ENCODE measurements around the gene GAPDHS.

Gene GAPDHS

GRCh38 chr19:35540356-35540927 lies 7.2 kb downstream of the GAPDHS start:
- no peak overlapping the region for H3K27ac ChIP-seq
- no peak for TF ChIP-seq ZFX (IDR thresholded peaks at IDR 0.05)
- no peak for TF ChIP-seq CTCF (conservative IDR thresholded peaks at IDR 0.05)

GRCh38 chr19:35542209-35542608 lies 9.0 kb downstream of the GAPDHS start:
- TF ChIP-seq ZFX (IDR thresholded peaks at IDR 0.05) (no peak), CTCF (conservative IDR thresholded peaks at IDR 0.05) (no peak)
- H3K27ac ChIP-seq, result no peak overlapping the region

- H3K27ac ChIP-seq, result no peak overlapping the region
- TF ChIP-seq CTCF (conservative IDR thresholded peaks at IDR 0.05) (no peak), ZFX (IDR thresholded peaks at IDR 0.05) (no peak)
These were observed 10.2 kb downstream of the GAPDHS start for GRCh38 chr19:35543280-35544109.

- peak overlapping the region; percentile 87 for H3K27ac ChIP-seq
- TF ChIP-seq CTCF (conservative IDR thresholded peaks at IDR 0.05) (no peak), ZFX (IDR thresholded peaks at IDR 0.05) (no peak)
These were observed 11.0 kb downstream of the GAPDHS start for GRCh38 chr19:35544110-35544802.

- H3K27ac ChIP-seq, result peak within 1 kb of the TSS; percentile 87
- TF ChIP-seq CTCF (conservative IDR thresholded peaks at IDR 0.05), result no peak
- TF ChIP-seq ZFX (IDR thresholded peaks at IDR 0.05), result peak; percentile 94
These were observed 12.0 kb downstream of the GAPDHS start, which contains the start of gene TMEM147 for GRCh38 chr19:35545001-35545854. Gene TMEM147, plus strand, starts transcription at chr19:35545626. Its CDS starts 114 bp downstream, at chr19:35545740.

GRCh38 chr19:35545855-35546381 lies 12.7 kb downstream of the GAPDHS start:
- H3K27ac ChIP-seq, result peak overlapping the region; percentile 87
- TF ChIP-seq ZFX (IDR thresholded peaks at IDR 0.05) (peak; percentile 73; the same call in 1 of the 2 replicates), CTCF (conservative IDR thresholded peaks at IDR 0.05) (no peak)
